Osteocyte (in vitro differentiated cells): Measurements from ENCODE around the gene HPDL. TPM values are rescaled to one million over a fixed set of nuclear protein-coding genes. Genes with fewer than 3 reads are reported as not detected.
A peak's percentile ranks its signal among the peaks of the same experiment; 100 is the strongest.
"Not testable (repeated sequence)": the region's sequence is repeated elsewhere in the genome, so short reads cannot be mapped to it uniquely, and the experiment has no call there.

ENCODE experiments used
- DNase-seq: peaks from one replicate; pipeline ENCODE4 v3.0.0; 2021; ENCODE audit warnings: mixed read lengths; ENCODE audit not compliant: unreplicated experiment; ENCODE audit errors: extremely low spot score
- H3K27ac Mint-ChIP-seq: one replicate; pipeline ENCODE4 v1.8.0; 2021; ENCODE audit warnings: mild to moderate bottlenecking, mixed read lengths; ENCODE audit not compliant: unreplicated experiment
- H3K27me3 Mint-ChIP-seq: one replicate; pipeline ENCODE4 v1.8.0; 2021; ENCODE audit warnings: mixed read lengths; ENCODE audit not compliant: unreplicated experiment
- H3K36me3 Mint-ChIP-seq: one replicate; pipeline ENCODE4 v1.8.0; 2021; ENCODE audit warnings: mixed read lengths; ENCODE audit not compliant: unreplicated experiment
- H3K4me1 Mint-ChIP-seq: one replicate; pipeline ENCODE4 v1.8.0; 2021; ENCODE audit warnings: mixed read lengths; ENCODE audit not compliant: unreplicated experiment
- H3K4me3 Mint-ChIP-seq: one replicate; pipeline ENCODE4 v1.8.0; 2021; ENCODE audit warnings: mild to moderate bottlenecking, moderate library complexity, mixed read lengths; ENCODE audit not compliant: unreplicated experiment
- H3K9me3 Mint-ChIP-seq: one replicate; pipeline ENCODE4 v1.8.0; 2021; ENCODE audit warnings: mixed read lengths; ENCODE audit not compliant: unreplicated experiment
- total RNA-seq: library from RNA; stranded (reverse); gene quantifications from 2 replicates; pipeline ENCODE4 v1.2.1, GENCODE V29; 2021
- TF ChIP-seq, protein P1 (sequence below): fragments of 200-600 bp; sonication (generic); IDR thresholded peaks from 2 replicates; pipeline ENCODE4 v1.5.0; 2021; ENCODE audit warnings: antibody characterized with exemption, mild to moderate bottlenecking, moderate library complexity

HPDL gene
- total RNA-seq, 1 donor from 2014 or later, result 0.35 TPM

DNA sequence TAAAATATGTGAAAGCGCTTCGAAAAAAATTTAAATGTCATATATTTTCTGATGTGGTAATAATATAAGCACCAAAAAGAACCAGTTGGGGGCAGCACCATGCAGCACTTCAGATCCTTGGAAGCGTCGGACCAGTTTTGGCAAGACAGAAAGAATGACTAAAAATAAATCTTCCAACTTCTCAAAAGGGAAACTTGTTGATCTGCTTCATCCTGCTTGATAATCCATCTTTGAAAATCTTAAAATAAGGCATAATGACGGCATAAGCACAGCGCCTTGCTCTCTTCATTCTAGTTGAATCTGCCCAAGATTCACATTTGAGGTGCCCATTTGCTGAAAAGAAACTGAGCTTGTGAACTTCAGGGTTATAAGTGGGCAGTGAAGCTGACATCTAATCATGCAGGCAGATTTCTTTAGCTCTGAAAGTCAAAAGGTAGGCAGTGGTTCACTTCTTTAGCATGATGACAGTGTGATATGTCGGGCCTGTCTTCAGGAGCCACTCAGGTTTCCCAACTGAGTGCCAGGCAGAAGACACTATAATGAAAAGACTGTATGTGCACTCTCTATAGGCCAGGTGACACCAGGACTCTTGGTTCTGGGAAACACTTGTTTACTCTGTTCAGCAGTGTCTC lies 33.3 kb downstream of the HPDL start:
- Mint-ChIP-seq H3K27ac (peak overlapping the region; percentile 58), H3K27me3 (no peaks in the 10 kb centered on the region), H3K9me3 (no peaks in the 10 kb centered on the region), H3K36me3 (no peaks in the 10 kb centered on the region), H3K4me1 (peaks cover 12% of the 10 kb centered on the region), H3K4me3 (no peak overlapping the region)
- TF ChIP-seq, protein P1, sequence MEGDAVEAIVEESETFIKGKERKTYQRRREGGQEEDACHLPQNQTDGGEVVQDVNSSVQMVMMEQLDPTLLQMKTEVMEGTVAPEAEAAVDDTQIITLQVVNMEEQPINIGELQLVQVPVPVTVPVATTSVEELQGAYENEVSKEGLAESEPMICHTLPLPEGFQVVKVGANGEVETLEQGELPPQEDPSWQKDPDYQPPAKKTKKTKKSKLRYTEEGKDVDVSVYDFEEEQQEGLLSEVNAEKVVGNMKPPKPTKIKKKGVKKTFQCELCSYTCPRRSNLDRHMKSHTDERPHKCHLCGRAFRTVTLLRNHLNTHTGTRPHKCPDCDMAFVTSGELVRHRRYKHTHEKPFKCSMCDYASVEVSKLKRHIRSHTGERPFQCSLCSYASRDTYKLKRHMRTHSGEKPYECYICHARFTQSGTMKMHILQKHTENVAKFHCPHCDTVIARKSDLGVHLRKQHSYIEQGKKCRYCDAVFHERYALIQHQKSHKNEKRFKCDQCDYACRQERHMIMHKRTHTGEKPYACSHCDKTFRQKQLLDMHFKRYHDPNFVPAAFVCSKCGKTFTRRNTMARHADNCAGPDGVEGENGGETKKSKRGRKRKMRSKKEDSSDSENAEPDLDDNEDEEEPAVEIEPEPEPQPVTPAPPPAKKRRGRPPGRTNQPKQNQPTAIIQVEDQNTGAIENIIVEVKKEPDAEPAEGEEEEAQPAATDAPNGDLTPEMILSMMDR, result peak; percentile 79
- DNase-seq, result no peak

DNA sequence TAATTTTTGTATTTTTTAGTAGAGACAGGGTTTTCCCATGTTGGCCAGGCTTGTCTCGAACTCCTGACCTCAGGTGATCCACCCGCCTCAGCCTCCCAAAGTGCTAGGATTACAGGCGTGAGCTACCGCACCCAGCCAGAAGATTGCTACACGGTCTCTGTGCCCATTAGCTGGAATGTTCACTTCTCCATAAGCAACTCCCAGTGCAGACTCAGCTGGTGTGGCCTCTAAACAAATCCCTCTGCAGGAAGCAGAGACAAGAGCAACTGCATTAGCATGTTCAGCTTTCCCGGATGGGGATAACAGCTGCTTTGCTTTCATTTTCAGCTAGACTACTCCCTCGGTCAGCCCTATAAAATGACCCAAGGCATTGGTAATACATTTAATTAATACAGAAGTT lies 34.3 kb downstream of the HPDL start:
- H3K9me3 Mint-ChIP-seq, DNase-seq, H3K36me3 Mint-ChIP-seq, H3K27me3 Mint-ChIP-seq, H3K4me3 Mint-ChIP-seq: not testable (repeated sequence)
- Mint-ChIP-seq H3K27ac (peak overlapping the region; percentile 68), H3K4me1 (peaks cover 12% of the 10 kb centered on the region)

DNA sequence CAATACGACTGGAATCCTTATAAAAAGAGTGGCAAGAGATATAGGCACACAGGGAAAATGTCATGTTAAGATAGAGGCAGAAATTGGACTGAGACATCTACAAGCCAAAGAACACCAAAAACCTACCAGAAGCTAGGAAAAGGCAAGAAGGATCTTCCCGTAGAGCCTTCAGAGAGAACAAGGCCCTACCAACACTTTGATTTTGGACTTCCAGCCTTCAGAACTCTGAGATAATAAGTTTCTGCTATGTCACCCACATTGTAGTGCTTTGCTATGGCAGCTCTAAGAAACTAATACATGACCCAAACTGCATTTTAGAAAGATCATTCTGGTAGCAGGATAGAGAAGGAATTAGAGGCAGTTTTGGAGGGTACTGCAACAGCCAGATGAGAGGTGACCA lies 37.6 kb downstream of the HPDL start:
- H3K36me3 Mint-ChIP-seq, result no peaks in the 10 kb centered on the region
- no peak overlapping the region for H3K4me3 Mint-ChIP-seq
- no peak for DNase-seq
- no peaks in the 10 kb centered on the region for H3K27me3 Mint-ChIP-seq
- peaks cover 12% of the 10 kb centered on the region for H3K4me1 Mint-ChIP-seq
- no peak overlapping the region for H3K27ac Mint-ChIP-seq
- no peaks in the 10 kb centered on the region for H3K9me3 Mint-ChIP-seq
- TF ChIP-seq, protein P1, result no peak

DNA sequence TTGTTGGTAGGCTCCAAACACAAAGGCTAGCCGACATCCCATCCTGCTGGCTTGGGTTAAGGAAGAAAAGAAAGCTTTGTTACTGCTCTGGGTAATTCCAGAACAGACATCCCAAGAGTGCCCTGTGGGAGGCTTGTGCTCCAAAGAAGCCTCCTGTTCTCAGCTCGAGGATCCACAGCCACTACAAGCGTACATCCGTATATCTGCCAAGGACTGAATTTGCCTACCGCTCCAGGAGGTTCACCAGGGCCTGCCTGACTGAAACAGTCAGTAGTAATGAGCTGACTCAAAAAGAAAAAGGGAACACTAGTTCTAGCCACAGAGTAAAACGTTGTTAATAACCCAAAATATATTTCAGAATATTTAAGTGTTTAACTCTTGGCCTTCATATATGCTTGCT lies 38.4 kb downstream of the HPDL start:
- Mint-ChIP-seq H3K27me3 (no peaks in the 10 kb centered on the region), H3K4me3 (no peak overlapping the region), H3K4me1 (peaks cover 9% of the 10 kb centered on the region), H3K9me3 (no peaks in the 10 kb centered on the region), H3K27ac (no peak overlapping the region), H3K36me3 (no peaks in the 10 kb centered on the region)
- DNase-seq, result peak; percentile 42
- TF ChIP-seq, protein P1, result no peak

DNA sequence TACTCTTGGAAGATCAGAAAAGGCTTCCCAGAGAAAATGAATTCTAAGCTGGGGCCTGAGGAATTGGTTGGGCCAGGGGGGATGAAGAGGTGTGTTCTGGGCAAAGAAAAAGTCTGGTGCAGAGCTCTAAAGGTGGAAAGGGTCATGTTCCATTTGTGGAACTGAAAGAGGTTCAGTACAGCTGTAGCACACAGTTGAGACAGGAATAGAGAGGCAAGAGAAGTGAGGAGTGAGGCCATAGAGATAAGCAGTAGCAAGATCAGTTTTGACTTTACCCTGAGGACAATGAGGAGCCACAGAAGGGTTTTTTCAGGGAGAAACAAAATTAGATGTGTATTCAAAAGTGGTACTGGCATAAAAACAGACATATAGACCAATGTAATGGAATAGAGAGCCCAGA lies 43.9 kb downstream of the HPDL start:
- peaks cover 17% of the 10 kb centered on the region for H3K27me3 Mint-ChIP-seq
- H3K27ac Mint-ChIP-seq, result no peak overlapping the region
- peaks cover 6% of the 10 kb centered on the region for H3K4me1 Mint-ChIP-seq
- DNase-seq, result no peak
- no peaks in the 10 kb centered on the region for H3K9me3 Mint-ChIP-seq
- TF ChIP-seq, protein P1, result no peak
- H3K4me3 Mint-ChIP-seq, result no peak overlapping the region
- H3K36me3 Mint-ChIP-seq, result no peaks in the 10 kb centered on the region

DNA sequence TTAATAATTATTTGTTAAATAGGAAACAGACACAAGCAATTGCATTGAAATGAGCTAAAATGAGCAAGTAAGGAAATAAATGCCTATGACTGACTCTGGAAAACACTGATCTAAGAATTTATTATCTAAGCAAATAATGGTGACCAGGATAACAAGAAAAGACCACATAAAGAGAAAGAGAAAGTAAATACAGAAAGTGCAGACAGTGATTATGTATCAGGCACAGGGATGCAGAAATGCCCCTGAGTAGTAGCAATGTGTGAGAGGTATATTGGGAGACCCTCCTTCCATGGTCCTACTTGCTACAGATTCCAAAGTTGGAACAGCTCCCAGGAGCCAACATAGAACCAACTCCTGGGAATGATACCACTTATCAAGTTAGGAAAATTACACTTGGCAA lies 46.9 kb downstream of the HPDL start:
- no peaks in the 10 kb centered on the region for H3K36me3 Mint-ChIP-seq
- TF ChIP-seq, protein P1, result no peak
- no peak overlapping the region for H3K27ac Mint-ChIP-seq
- H3K4me1 Mint-ChIP-seq, result peaks cover 10% of the 10 kb centered on the region
- DNase-seq, result no peak
- H3K27me3 Mint-ChIP-seq, result peaks cover 17% of the 10 kb centered on the region
- H3K9me3 Mint-ChIP-seq, result no peaks in the 10 kb centered on the region
- no peak overlapping the region for H3K4me3 Mint-ChIP-seq
